Astrocyte of the spinal cord (primary cell): ENCODE data around the gene SLIT1.

Experiments
- DNase-seq: peaks from one replicate; pipeline ENCODE4 v3.0.0; 2011; ENCODE audit warnings: low read depth, low spot score
- H3K4me3 ChIP-seq: 2 replicates; pipeline ENCODE4 v1.5.1; 2011; ENCODE audit warnings: low read depth, mild to moderate bottlenecking, low read length, moderate library complexity
- in situ Hi-C: cut with HindIII; loops from 2 replicates; pipeline ENCODE4 v1.10.0; 2017; ENCODE audit warnings: low sequenced_read_pairs
- TF ChIP-seq, protein P1 (sequence below): IDR thresholded peaks from 2 replicates; pipeline ENCODE4 v1.5.1; 2012; ENCODE audit warnings: low read depth, mild to moderate bottlenecking, low read length, inconsistent platforms

SLIT1 gene

DNA sequence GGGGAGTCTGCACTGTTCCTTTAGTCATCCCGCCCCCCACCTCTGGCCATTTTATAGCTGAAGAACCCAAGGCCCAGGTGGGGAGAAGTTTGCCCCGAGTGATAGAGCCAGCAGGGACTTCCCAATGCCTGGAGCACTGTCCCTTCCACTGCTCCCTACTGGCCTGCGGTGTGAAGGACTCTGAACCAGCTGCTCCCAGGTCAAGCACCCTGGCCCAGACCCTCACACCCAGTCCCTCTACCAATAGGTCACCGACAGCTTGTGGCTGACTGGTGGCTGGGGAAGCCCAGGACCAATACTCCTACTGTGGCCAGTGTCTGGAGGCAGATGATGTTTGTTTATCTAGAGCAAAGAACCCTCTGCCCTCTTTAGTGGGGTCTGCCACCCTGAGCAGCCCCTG, 185.8 kb downstream of the SLIT1 start:
- no peak for DNase-seq
- no peak overlapping the region for H3K4me3 ChIP-seq
- in situ Hi-C loops = no loop called here

DNA sequence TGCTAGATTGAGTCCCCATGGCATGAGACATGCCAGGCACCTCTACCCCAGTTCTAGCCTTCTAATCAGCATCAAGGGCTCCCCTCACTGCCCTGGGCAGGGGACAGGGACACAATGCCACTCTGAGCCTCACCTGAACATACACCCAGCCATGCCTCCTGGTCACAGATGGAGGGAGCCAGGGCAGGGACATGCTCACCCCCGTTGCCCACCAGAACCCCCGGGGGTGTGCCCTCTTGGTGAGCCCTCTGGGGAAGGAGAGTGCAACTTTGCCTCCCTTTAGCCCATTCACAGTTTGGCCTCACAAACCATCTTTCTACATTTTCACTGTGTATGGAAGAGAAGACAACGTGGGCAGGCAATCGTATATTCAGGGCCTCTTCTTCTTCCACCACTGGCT, 186.4 kb downstream of the SLIT1 start:
- DNase-seq = no peak
- TF ChIP-seq, protein P1, sequence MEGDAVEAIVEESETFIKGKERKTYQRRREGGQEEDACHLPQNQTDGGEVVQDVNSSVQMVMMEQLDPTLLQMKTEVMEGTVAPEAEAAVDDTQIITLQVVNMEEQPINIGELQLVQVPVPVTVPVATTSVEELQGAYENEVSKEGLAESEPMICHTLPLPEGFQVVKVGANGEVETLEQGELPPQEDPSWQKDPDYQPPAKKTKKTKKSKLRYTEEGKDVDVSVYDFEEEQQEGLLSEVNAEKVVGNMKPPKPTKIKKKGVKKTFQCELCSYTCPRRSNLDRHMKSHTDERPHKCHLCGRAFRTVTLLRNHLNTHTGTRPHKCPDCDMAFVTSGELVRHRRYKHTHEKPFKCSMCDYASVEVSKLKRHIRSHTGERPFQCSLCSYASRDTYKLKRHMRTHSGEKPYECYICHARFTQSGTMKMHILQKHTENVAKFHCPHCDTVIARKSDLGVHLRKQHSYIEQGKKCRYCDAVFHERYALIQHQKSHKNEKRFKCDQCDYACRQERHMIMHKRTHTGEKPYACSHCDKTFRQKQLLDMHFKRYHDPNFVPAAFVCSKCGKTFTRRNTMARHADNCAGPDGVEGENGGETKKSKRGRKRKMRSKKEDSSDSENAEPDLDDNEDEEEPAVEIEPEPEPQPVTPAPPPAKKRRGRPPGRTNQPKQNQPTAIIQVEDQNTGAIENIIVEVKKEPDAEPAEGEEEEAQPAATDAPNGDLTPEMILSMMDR = no peak
- in situ Hi-C loops = no loop called here
- H3K4me3 ChIP-seq = no peak overlapping the region

More for the DNA sequence above, 185.8 kb downstream of the SLIT1 start:
- TF ChIP-seq, protein P1 = no peak

DNA sequence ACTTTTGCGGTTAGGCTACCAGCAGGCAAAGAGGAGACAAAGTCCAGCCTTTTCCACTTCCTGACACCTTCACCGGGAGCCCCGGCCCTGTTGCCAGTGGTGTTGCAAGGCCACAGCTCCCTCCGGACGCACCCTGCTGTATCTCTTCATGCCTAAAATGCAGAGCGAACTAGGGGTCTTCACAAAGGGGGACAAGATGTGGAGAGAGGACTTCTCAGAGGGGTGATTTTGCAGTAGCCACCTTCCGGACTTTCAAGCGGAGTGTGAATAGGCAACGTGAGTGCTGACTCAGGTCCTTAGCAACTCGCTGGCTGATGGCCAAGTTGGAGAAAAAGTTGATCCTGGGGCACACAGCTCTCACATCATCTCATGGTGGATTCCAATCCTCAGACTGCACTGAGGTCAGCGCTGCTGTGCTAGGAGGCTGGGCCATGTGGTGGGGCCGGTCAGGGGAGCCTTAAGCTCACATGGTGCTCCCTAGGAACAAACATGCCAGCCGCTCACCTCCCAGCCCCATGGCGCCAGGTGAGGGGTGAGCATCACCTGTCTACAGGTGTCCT, 187.3 kb downstream of the SLIT1 start:
- TF ChIP-seq, protein P1 = no peak
- DNase-seq = peak; percentile 85

DNA sequence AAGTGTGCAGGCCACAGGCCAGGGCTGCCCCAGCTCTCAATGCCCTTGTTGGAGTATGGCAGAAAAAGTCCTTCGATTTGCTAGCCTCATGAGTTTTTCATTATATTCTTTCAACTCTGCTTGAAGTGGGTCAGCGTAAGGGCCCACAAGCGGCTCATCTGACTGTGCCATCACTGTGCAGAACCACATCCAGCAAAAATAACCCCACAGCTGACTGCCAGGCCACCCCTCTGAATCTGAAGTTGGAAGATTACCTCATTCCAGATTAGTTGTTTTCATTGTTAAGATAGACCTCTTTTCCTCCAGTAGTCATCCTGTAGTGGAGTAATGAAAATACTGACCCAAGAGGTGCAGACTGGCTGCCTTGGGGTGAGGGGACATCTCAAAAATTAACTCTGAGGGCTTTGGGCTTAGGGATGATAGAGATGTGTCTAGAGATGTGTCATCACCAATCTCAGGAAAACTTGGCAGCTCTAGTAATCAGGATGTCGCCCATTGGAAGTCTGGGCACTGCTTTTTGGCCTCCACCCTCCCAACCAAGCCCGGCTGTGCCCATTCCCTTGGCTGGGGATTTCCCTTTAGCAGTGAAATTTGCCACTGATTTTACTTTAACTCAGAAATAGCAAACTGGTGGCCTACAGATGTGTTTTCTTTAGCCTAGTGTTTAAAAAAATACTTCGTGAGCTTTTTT, 189.3 kb downstream of the SLIT1 start:
- in situ Hi-C loops = no loop called here

More for the DNA sequence above, 187.3 kb downstream of the SLIT1 start:
- in situ Hi-C loops = no loop called here
- no peak overlapping the region for H3K4me3 ChIP-seq

DNA sequence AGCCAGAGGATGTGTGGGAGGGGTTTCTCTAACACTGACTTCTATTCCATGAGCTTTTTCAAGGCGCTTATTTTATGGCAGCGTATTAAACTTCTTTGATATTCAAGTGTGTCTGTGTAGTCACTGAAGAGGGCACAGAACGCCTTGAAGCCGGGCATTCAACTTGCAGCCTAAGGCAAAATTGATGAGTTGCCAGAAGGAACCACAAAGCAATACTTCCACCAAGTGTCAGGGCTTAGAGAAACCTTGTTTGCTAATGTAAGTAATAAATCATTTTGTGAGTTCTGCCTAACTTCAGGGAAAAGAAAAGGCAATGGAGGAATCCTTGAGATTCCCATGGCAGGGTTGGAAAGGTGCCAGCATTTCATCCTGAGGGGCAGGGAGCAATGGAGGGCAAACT, 189.9 kb downstream of the SLIT1 start:
- TF ChIP-seq, protein P1 = no peak
- peak; percentile 48 for DNase-seq
- in situ Hi-C loops = no loop called here

More for the DNA sequence above, 189.3 kb downstream of the SLIT1 start:
- no peak overlapping the region for H3K4me3 ChIP-seq
- no peak for DNase-seq
- TF ChIP-seq, protein P1 = no peak

DNA sequence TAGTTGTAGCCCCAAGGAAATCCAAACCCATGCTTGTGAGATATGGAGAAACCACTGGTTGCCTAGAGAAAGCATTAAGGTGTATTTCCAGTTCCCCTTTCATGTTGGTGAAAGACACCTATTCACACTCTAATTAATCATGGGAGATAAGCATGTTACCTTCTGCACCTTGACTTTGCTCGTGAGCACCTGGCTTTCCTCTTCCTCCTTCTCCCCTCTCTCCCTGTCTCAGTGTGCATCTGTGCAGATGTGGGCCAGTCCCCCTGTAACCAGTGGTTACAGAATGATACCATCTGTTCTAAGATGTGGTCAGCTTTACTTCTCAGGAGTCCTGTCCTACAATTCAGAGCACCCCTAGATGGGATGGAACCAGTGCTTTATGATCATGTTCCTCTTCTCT, 193.0 kb downstream of the SLIT1 start:
- in situ Hi-C loops = no loop called here
- DNase-seq = no peak
- TF ChIP-seq, protein P1 = no peak
- H3K4me3 ChIP-seq = no peak overlapping the region

More for the DNA sequence above, 189.9 kb downstream of the SLIT1 start:
- no peak overlapping the region for H3K4me3 ChIP-seq
